Measurements from ENCODE around the gene HMGB3. TPM values are rescaled to one million over a fixed set of nuclear protein-coding genes. Genes with fewer than 3 reads are reported as not detected.

The HMGB3 gene
- total RNA-seq, 1 experiment from 2014 or later, result 251 TPM

- peaks cover 6% of the 10 kb centered on the region for H3K4me1 ChIP-seq (ENCODE audit: control insufficient read depth, insufficient read depth, low read length)
- in situ Hi-C loops (cut with HindIII; ENCODE audit: low pct_unique_long_range_greater_than_20kb, low sequenced_read_pairs), result no loop called here
- ATAC-seq, result peak; percentile 40; the same call in 1 of the 2 replicates
- ChIA-PET POLR2A (no interaction called here), CTCF (no interaction called here)
- TF ChIP-seq CTCF (IDR thresholded peaks at IDR 0.05) (no peak), REST (IDR thresholded peaks at IDR 0.05; ENCODE audit: insufficient read depth in 1 of 2, low read depth in 2 of 2, low read length in 1 of 2) (no peak), POLR2AphosphoS5 (IDR thresholded peaks at IDR 0.05; ENCODE audit: low read depth, low read length) (no peak), TCF7L2 (IDR thresholded peaks at IDR 0.05; ENCODE audit: low read depth, low read length) (no peak)
- H3K36me3 ChIP-seq (ENCODE audit: control insufficient read depth, insufficient read depth, low read length), result no peaks in the 10 kb centered on the region
- BruUV-seq (replicated peaks), result no TSS peak
- H3K9me3 ChIP-seq (ENCODE audit: control insufficient read depth, insufficient read depth, low read depth, low read length), result no peaks in the 10 kb centered on the region
- intact Hi-C loops (cut with micrococcal nuclease; ENCODE audit: unreplicated experiment), result no loop called here
- DNase-seq (ENCODE audit: low read depth, low spot score), result no peak
- H3K4me3 ChIP-seq (ENCODE audit: low read depth in 2 of 2, low read length in 2 of 2), result no peak overlapping the region
- H3K27me3 ChIP-seq (ENCODE audit: control insufficient read depth, insufficient read depth, low read length), result no peaks in the 10 kb centered on the region
- H3K27ac ChIP-seq (ENCODE audit: low read length), result no peak overlapping the region
Measured at GRCh38 chrX:150966235-150966634, 16.9 kb upstream of the HMGB3 start.

GRCh38 chrX:150966742-150967141, 16.4 kb upstream of the HMGB3 start:
- DNase-seq (ENCODE audit: low read depth, low spot score) (no peak), ATAC-seq (no peak)
- in situ Hi-C loops (cut with HindIII; ENCODE audit: low pct_unique_long_range_greater_than_20kb, low sequenced_read_pairs) (no loop called here), intact Hi-C loops (cut with micrococcal nuclease; ENCODE audit: unreplicated experiment) (no loop called here)
- TF ChIP-seq TCF7L2 (IDR thresholded peaks at IDR 0.05; ENCODE audit: low read depth, low read length) (no peak), POLR2AphosphoS5 (IDR thresholded peaks at IDR 0.05; ENCODE audit: low read depth, low read length) (no peak), CTCF (IDR thresholded peaks at IDR 0.05) (no peak), REST (IDR thresholded peaks at IDR 0.05; ENCODE audit: insufficient read depth in 1 of 2, low read depth in 2 of 2, low read length in 1 of 2) (no peak), SIN3A (IDR thresholded peaks at IDR 0.05; ENCODE audit: borderline replicate concordance, insufficient read depth, low read depth, low read length) (no peak)
- H3K27me3 ChIP-seq (ENCODE audit: control insufficient read depth, insufficient read depth, low read length), result no peaks in the 10 kb centered on the region
- H3K36me3 ChIP-seq (ENCODE audit: control insufficient read depth, insufficient read depth, low read length), result no peaks in the 10 kb centered on the region
- BruUV-seq (replicated peaks), result no TSS peak
- no peak overlapping the region for H3K27ac ChIP-seq (ENCODE audit: low read length)
- ChIA-PET POLR2A (no interaction called here), CTCF (no interaction called here)
- peaks cover 6% of the 10 kb centered on the region for H3K4me1 ChIP-seq (ENCODE audit: control insufficient read depth, insufficient read depth, low read length)
- H3K9me3 ChIP-seq (ENCODE audit: control insufficient read depth, insufficient read depth, low read depth, low read length), result no peaks in the 10 kb centered on the region
- no peak overlapping the region for H3K4me3 ChIP-seq (ENCODE audit: low read depth in 2 of 2, low read length in 2 of 2)
